HTERT RPE-1 (cell line): ENCODE data around the gene CCDC150.
"Not testable (repeated sequence)": the region's sequence is repeated elsewhere in the genome, so short reads cannot be mapped to it uniquely, and the experiment has no call there.

Experiments used
- in situ Hi-C: fragments of 300-500 bp; cut with MboI; formaldehyde crosslinking; loops from 4 replicates; pipeline ENCODE4 v1.14.3; 2020; ENCODE audit warnings: low sequenced_read_pairs

The CCDC150 gene

DNA sequence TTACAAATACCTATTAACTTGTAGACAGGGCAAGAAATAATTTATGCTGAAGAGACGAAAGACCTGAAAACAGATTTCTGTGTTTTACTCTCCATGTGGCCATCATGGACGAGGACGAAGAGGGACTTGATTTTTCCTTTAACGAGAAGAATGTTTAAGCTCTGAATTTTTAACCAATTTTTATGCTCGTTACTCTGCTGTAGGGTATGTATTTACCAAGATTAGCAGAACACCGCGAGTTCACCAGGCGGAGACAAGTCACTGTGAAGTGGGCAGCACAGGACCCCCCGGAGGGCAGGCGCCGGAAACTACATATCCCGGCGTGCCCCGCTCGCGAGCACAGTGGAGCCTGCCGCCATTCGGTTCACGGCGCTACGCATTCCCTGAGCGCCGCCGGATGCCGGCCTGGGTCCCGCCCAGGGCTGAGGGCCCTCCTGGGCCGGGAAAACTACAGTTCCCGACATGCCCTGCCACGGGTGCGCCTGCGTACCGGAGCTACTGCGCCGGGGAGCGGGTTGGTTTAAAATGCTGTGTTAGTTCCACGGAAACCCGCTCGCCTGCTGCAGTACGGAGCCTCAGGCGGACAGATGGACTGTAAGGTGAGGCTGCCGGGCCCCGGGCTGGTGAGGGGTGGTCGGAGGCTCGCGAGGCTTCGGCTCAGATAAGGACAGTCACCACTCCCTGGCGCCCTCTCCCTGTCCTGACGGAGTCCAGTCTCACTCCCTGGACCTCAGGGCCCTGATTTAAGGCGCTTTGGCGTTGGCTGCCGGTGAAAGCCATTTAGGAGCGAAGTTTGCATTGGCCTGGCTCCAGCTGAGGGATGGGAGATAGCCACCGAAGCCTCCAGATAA is at the start of gene CCDC150:
Gene CCDC150 (plus strand): TSS at position 536 of the 851 bp plus-strand sequence. CDS start 52 bp downstream, at position 588.
- in situ Hi-C loops, result no loop called here

DNA sequence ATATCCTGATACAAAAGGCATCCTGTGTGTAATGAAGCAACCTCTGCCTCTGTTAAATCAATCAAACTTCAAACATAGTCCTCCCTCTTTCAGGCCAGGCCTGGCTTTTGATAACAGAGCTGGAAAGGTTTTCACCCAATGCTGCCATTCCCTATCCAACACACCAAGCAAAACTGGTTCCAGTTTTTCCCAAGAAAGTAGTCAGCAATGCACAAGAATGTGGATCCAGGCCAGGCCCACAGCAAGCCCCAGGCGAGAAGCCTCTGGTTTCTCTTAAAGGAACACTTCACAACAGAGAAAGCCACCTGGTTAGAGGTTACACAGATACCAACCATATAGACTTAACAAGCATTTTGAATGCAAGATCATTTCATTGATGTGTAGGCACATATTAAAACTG is 49.2 kb upstream of the CCDC150 start:
- in situ Hi-C loops, result no loop called here

DNA sequence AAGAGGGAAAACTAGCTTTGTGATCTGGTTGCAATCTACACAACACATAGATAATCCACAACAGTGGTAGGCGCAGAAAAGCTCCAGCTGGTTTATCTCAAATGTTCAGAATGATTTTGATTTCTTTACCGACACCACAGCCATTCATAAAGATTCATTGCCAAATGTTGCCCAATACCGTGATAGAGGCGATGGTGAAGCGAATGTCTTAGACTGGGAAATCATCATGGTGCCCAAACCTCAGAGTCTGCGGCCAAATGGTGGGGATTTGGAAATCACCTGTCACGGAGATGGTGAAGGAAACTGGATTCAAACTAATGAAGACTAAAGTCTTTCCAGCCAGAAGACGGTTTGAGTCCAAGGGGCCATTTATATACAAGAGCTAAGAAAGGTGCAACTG is 48.5 kb upstream of the CCDC150 start:
- in situ Hi-C loops, result no loop called here

DNA sequence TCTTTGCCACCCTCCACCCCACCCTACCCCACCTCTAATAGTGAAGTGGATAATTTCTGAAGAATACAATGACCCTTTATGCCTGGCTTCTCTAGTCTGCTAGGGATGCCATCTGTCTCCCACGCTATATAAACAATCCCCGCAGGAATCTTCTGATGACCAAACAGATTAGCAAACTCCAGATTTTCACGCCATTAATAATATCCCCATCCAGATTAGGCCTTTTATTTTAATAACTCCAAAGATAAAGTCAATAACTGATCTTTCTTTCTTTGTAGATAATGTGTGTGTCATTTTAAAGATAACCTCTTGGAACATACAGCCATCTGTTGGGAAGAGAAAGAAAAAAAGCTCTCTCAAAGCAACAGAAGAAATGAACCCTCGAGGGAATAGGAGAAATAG is 47.9 kb upstream of the CCDC150 start:
- in situ Hi-C loops, result no loop called here

DNA sequence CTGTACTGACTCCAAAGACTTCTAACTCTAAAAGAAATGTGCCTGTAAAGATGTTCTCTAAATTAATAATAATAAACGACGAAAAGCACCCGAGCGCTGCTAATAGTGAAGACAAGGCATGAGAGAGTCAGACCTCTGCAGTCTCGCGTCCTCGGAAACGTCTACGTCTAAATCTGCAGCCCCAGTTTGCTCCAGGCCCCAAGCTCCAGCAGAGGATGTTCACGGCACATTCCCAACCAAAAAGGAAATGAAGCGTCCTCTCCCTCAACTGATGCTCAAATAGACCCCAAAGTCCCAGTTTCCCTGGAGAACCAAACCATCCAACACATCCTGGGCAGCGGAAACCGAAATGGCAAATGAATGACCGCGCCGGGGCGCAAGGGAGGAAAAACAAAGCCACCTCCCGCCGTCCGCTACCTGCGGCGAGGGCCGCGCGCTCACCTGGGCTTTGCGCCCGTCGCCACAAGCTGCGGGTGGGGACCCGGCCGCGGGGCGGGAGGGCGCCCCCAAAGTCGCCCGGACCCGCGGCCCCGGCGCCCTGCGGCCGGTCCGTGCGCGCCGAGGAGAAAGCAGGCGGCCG is 47.1 kb upstream of the CCDC150 start:
- in situ Hi-C loops, result no loop called here

DNA sequence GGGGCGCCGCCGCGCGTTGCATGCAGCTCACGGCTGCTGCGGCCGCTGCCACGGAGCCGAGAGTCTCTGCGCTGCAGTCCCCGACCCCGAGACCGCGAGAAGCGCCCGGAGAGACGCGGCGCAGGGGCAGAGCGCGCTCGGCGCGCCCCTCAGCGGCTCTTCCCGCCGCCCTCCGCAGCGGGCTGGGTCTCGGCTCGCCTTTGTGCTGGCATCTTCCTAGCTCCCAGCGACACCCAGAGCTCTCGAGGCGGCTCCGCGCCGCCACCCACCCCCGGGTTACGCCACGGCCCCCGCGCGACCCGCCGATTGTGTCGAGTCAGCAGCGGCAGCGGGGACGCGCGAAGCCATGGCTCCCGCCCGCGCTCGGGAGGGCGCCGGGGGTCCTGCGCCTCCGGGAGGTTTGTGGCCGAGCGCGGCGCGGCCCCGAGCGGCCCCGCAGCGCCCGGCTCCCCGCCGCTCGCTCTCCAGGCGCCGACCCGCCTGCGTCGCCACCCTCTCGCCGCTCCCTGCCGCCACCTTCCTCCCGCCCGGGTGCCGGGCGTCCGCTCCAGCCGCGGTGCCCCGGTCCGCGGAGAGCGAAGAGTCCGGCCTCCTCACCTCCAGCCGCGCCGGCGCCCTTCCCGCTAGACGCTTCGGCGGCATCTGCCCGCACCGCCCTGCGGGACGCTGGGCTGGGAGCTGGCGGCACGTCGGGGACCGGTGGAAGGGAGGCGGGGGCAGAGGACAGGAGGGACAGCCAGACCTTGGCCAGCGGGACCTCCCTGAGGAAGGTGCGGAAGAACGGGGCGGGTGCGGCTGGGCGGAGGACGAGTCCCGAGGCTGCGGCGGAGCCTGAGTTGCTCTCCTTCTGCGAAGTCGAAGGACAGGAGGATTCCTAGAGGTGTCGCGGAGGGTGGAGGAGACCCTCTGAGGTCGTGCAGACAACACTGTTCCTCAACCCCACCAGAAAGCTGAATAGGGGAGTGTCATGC is 46.3 kb upstream of the CCDC150 start, which contains the start of gene HECW2:
Gene HECW2 (minus strand): TSS at position 644 of the 971 bp plus-strand sequence.
- in situ Hi-C loops, result no loop called here

DNA sequence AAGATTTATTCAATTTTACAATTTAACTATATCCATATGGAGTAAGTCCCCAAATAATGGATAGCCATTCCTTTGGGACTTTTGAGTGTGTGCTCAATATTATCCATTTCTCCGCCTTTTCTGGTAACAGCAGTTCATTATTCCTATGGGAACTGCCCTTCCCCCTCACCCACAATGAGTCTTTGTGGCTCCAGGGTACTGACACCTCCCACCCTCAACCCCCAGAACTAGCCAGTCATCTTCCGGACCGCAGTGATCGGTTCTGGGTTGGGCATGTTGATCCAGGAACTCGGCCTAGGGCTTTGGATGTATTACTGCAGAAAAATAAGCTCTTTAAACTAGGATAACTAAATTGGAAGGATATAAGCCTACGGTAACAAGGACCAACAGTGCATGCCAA is 45.4 kb upstream of the CCDC150 start:
- in situ Hi-C loops, result no loop called here

DNA sequence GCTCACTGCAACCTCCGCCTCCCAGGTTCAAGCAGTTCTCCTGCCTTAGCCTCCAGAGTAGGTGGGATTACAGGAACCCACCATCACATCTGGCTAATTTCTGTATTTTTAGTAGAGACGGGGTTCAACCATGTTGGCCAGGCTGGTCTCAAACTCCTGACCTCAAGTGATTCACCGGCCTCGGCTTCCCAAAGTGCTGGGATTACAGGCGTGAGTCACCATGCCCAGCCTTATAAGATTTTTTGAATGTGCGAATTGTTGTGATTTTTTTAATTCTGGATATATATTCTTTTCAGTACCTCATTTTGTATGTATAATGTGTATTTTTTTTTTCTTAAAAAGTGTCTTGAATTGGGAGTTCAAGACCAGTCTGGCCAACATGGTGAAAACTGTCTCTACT is 42.0 kb upstream of the CCDC150 start:
- in situ Hi-C loops, result no loop called here

DNA sequence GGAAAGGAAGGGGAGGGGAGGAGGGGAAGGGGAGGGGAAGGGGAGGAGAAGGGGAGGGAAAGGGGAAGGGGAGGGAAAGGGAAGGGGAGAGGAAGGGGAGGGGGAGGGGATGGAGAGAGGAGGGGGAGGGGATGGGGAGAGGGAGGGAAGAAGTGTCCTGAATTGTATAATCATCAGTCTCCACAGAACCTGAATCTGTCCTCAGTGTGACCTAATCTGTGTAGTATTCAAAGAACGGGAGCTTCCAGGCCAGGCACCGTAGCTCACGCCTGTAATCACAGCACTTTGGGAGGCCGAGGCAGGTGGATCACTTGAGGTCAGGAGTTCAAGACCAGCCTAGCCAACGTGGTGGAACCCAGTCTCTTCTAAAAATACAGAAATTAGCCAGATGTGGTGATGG is 41.1 kb upstream of the CCDC150 start:
- in situ Hi-C loops, result no loop called here

DNA sequence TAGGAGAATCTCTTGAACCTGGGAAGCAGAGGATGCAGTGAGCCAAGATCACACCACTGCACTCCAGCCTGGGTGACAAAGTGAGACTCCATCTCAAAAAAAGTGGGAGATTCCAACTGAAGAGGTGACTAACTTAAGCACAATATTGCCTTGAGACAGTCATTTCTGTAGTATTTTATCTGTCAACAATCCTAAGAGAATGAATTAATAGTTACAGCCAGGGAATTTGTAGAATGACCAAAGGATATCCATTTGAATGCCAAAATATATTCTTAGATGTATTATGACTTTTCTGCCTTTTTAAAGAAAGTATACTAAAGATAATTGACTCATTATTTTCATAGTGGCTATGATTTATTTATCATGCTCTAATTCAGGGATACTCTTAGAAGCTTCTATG is 40.7 kb upstream of the CCDC150 start:
- in situ Hi-C loops, result no loop called here

DNA sequence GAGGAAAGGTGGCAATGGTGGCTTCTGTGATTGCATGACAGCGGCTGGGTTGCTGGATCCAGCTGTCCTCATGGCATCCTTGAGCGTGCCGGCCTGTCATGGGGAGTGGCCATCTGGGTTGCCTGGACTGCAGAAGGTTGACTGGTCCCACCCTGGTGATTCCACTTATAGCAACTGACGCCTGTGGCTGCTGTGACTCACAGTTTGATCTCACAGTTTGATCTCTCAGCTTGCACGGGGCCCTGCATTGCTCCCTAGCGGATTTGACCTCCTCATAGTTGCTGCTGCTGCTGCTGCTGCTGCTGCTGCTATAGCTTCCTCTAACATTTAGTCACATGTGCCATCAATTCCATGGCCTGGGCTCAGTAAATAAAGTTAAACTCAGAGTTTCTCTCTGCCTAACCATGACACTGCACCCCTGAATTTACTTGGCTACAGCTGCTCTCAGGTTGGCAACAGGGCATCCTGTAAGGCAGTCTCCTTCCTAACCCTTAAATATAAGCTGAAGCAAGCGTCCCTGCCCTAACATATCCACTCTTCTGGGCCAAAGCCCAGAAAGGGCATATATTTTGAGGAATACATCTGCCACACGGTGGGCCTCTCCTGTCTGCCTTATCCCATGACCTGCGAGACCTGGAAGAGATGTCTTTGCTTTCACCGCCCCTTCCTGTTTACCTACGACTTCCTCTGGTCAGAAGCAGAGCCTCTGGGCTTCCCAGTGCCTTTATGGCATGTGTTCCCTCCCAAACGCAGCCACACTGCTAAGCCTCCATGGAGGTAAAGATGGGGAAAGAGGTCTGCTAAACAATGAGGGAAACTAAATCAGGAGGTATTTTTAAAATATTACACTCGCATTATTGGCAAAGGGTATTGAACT is 37.8 kb upstream of the CCDC150 start:
- in situ Hi-C loops, result no loop called here

DNA sequence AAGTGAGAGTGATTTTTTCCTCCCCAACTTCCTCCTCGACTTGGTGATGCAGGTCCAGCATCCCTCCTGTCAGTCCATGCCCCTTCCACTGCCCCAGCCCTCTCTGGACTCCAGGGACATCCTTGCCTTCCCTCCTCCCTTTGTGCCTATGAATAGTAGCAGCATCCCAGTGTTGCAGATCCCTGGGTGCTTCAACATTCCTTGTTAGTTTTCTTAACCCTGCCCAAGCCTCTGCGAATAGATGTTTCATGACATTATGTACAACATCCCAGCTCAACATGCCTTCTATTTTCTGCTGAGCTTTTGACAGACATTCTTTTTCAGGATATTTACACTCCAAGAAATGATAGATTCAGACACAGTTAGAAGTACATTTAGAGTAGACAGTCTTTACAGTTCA is 35.3 kb upstream of the CCDC150 start:
- in situ Hi-C loops, result no loop called here

DNA sequence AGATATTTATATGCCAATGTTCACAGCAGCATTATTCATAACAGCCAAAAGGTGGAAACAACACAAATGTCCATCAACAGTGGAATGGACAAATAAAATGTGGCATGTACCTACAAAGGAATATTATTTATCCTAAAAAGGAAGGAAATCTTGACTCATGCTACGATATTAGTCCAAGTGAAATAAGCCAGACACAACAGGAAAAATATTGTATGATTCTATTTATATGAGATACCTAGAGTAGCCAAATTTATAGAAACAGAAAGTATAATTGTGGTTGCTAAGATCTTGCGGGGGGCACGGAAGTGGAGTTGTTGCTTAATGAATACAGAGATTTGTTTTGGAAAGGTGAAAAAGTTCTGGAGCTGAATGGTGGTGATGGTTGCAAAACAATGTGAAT is 33.0 kb upstream of the CCDC150 start:
- in situ Hi-C loops, result no loop called here

DNA sequence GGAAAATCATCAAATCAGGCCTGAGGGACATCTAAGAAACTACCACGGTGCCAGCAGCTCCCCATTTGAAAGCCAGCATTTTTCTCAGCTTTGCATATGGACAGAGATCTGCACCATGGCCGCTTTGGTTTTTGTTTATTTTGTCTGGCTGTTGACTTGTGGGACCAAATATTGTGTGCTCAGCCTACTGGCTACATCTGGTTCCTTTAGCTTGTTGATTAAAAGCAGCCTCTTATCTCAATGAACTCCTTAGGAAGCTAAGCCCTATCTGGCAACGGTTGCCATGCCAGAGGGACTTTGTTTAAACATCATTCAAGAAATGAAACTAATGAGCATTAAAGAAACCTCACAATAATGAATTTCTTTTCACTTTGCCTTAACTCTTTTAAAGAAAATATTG is 32.4 kb upstream of the CCDC150 start:
- in situ Hi-C loops, result no loop called here

DNA sequence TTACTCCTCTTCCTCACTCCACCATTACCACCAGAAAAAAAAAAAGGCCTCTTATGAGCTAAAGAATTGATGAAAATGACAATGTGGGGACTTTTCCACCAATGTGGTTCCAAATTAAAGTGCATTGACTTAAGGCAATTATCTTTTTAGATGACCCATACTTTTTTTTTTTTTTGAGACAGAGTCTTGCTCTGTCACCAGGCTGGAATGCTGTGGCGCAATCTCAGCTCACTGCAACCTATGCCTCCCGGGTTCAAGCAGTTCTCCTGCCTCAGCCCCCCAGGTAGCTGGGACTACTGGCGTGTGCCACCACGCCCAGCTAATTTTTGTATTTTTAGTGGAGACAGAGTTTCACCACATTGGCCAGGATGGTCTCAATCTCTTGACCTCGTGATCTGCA is 31.6 kb upstream of the CCDC150 start:
- in situ Hi-C loops, result not testable (repeated sequence)

DNA sequence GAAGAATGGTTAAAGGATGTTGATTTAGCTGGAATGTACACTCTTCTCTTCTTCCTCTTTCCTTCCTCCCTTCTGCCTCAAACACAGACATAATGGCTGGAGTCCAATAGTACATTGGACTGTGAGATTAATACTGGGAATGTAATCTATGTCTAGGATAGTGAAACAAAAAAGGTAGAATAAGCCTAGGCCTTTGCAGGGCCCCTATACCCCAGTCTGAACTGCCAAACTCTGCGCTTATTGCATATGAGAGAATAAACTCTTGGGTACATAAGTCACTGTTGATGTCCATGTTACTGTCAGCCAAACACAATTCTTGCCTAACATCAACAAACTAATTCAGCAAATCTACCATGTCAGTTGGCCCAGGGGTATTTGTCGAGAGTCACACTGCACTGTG is 29.7 kb upstream of the CCDC150 start:
- in situ Hi-C loops, result no loop called here

DNA sequence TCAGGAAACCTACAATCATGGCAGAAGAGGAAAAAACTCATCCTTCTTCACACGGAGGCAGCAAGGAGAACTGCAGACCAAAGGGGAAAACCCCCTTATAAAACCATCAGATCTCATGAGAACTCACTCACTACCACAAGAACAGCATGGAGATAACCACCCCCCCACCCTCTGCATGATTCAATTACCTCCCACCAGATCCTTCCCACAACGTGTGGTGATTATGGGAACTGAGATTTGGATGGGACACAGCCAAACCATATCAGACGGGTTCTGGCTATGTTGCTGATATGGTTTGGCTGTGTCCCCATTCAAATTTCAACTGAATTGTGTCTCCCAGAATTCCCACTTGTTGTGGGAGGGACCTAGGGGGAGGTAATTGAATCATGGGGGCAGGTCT is 28.7 kb upstream of the CCDC150 start:
- in situ Hi-C loops, result no loop called here

DNA sequence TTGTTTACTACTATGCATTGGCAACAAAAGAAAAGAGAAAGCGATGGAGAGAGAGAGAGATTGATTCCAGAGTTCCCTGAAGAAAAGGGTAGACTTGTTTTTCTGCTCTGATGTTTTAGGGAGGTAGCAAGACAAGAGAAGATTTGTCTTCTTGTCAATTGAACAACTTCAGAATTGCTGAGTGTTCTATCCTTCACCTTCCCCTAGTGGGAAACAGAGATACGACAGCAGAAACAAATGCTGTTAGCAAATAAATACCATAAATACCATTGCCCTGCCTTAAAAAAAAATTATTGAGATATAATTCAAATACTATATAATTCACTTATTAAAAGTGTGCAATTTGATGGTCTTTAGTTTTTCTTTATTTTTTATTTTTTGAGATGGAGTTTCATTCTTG is 26.2 kb upstream of the CCDC150 start:
- in situ Hi-C loops, result no loop called here

DNA sequence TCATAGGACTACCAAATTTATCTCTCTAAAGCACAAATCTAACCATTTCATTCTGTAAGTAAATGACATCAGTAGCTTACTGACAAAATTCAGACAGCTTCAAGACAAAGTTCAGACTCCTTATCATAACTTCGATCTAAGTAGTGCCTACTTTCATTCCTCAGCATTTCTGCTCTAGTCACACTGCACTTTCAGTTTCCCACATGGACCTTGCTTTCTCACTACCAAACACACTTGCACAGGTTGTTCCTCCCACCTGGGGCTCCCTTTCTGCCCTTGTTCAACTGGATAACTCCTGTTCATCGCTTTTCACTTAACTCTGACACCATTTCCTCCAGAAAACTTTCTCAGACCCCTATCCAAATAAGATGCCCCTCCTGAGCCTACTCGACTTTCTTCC is 22.1 kb upstream of the CCDC150 start:
- in situ Hi-C loops, result no loop called here

DNA sequence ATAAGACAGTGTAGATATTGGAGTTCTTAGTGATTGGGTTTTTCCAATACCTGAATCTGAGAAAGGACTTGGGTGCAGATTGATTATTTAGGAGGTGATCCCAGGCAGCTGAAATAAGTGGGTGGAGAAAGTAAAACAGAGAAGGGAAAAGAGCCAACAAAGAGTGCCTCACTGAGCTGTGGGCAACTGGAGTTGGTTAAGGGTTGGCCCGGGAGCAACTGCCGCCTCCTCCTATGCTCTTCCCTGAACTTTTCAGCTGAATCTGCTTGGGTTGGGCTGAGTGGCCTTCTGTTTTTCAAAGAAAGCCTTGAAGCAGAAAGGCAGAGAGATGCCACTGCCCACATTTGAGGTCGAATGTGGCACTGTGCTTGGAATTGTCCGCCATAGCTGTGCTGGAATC is 20.9 kb upstream of the CCDC150 start:
- in situ Hi-C loops, result no loop called here
